ENCODE measurements around the gene EPHB1. TPM values are rescaled to one million over a fixed set of nuclear protein-coding genes. Genes with fewer than 3 reads are reported as not detected.

The EPHB1 gene
- total and polyA plus RNA-seq, 2 donors (not counting 3 experiments of a cell fraction or from before 2014, with no cell fraction given) = 1.3 to 5.2 TPM

GRCh38 chr3:134992180-134992579 is 197.1 kb downstream of the EPHB1 start:
- intact Hi-C loops (cut with micrococcal nuclease) (no loop called here), dilution Hi-C loops (cut with MboI; ENCODE audit: extremely low pct_ligation_motif_present, low sequenced_read_pairs) (no loop called here)
- no peak for FAIRE-seq
- DNase-seq (ENCODE audit: low read depth, low spot score) = no peak
- H3K27me3 ChIP-seq (ENCODE audit: control insufficient read depth in 2 of 2, insufficient read depth in 2 of 2, low read length in 2 of 2) = no peaks in the 10 kb centered on the region
- no peak overlapping the region for H3K4me2 ChIP-seq (ENCODE audit: insufficient read depth, low read length)
- H3K4me3 ChIP-seq (replicated peaks in 1 of 3; ENCODE audit: insufficient read depth in 1 of 3, low read depth in 1 of 3, low read length in 3 of 3) = no peak overlapping the region
- no peaks in the 10 kb centered on the region for H3K4me1 ChIP-seq (ENCODE audit: control insufficient read depth, extremely low read depth, insufficient read depth, low read length)
- no peak overlapping the region for H3K27ac ChIP-seq (ENCODE audit: insufficient read depth, low read depth, low read length)
- no peaks in the 10 kb centered on the region for H4K20me1 ChIP-seq (replicated peaks; ENCODE audit: control insufficient read depth, extremely low read depth, insufficient read depth, low read length)
- no peaks in the 10 kb centered on the region for H3K9me1 ChIP-seq (replicated peaks; ENCODE audit: control insufficient read depth, extremely low read depth, insufficient read depth, low read length)
- H3K79me2 ChIP-seq (ENCODE audit: control insufficient read depth, insufficient read depth, low read length) = no peaks in the 10 kb centered on the region
- no peaks in the 10 kb centered on the region for H3K9me3 ChIP-seq (replicated peaks; ENCODE audit: control insufficient read depth, insufficient read depth, low read length)
- no peaks in the 10 kb centered on the region for H3K36me3 ChIP-seq (ENCODE audit: control insufficient read depth in 2 of 2, extremely low read depth in 1 of 2, insufficient read depth in 2 of 2, low read length in 2 of 2)
- ChIA-PET CTCF (no interaction called here), POLR2A (no interaction called here)
- no TSS peak for BruUV-seq (replicated peaks)
- H2AFZ ChIP-seq (ENCODE audit: low read depth, low read length) = no peak overlapping the region
- no peak for TF ChIP-seq FOS (IDR thresholded peaks at IDR 0.05; ENCODE audit: borderline replicate concordance, insufficient read depth, low read length)
- TF ChIP-seq POLR2A (IDR thresholded peaks at IDR 0.05; ENCODE audit: low read depth, low read length) = no peak
- TF ChIP-seq EZH2 (IDR thresholded peaks at IDR 0.05; ENCODE audit: borderline replicate concordance, low read depth, low read length, severe bottlenecking) = no peak
- TF ChIP-seq GATA2 (IDR thresholded peaks at IDR 0.05; ENCODE audit: insufficient read depth, insufficient read length, low read depth, low read length) = no peak
- TF ChIP-seq MAX (IDR thresholded peaks at IDR 0.05; ENCODE audit: insufficient read depth, insufficient read length) = no peak
- no peak for TF ChIP-seq JUN (IDR thresholded peaks at IDR 0.05; ENCODE audit: borderline replicate concordance, insufficient read depth, insufficient read length, low read depth)
- no peak for TF ChIP-seq MYC (IDR thresholded peaks at IDR 0.05; ENCODE audit: low read depth, low read length)
- no peak for TF ChIP-seq CTCF (IDR thresholded peaks at IDR 0.05; ENCODE audit: extremely low read depth in 1 of 2, insufficient read depth in 1 of 2, low read depth in 1 of 2, low read length in 2 of 2)
- no peak overlapping the region for H3K9ac ChIP-seq (replicated peaks; ENCODE audit: extremely low read depth, insufficient read depth, low read length)
